Stimulated activated CD8-positive, alpha-beta memory T cell treated with anti-CD3 and anti-CD28 coated beads, Interleukin-4, amount 100 ng/mL, for 4 hours (primary cell): ENCODE results near the gene NHERF1.

Source experiments
- DNase-seq, 2 donors: peaks; one replicate each; pipeline ENCODE4 v3.0.0-alpha.2; 2020; ENCODE audit warnings: low read depth in 2 of 2, low spot score in 1 of 2

Gene NHERF1

GRCh38 chr17:74767111-74767516 lies 18.7 kb downstream of the NHERF1 start:
- no peak for DNase-seq

GRCh38 chr17:74768069-74768762 lies 19.8 kb downstream of the NHERF1 start:
- DNase-seq: no peak

GRCh38 chr17:74768763-74769114 lies 20.3 kb downstream of the NHERF1 start:
- no peak for DNase-seq

- DNase-seq: no peak
Measured at GRCh38 chr17:74769266-74769855, 20.9 kb downstream of the NHERF1 start.

- no peak for DNase-seq
Measured at GRCh38 chr17:74769856-74770497, 21.5 kb downstream of the NHERF1 start.

- peak; percentile 41 to 42 for DNase-seq
Measured at GRCh38 chr17:74770498-74771318, 22.3 kb downstream of the NHERF1 start.

GRCh38 chr17:74771319-74771914 lies 23.0 kb downstream of the NHERF1 start:
- DNase-seq: no peak

GRCh38 chr17:74772053-74772452 lies 23.6 kb downstream of the NHERF1 start:
- DNase-seq: no peak

GRCh38 chr17:74773414-74773813 lies 25.0 kb downstream of the NHERF1 start:
- DNase-seq: no peak

GRCh38 chr17:74773871-74774286 lies 25.5 kb downstream of the NHERF1 start:
- DNase-seq: no peak

GRCh38 chr17:74775409-74776043 lies 27.1 kb downstream of the NHERF1 start:
- DNase-seq: no peak

- DNase-seq: peak; percentile 98
Measured at GRCh38 chr17:74776044-74776962, 27.9 kb downstream of the NHERF1 start, which contains the start of gene NAT9. TSS of gene NAT9 (minus strand) at chr17:74776345. CDS start at chr17:74775698, 647 bp downstream.

- no peak for DNase-seq
Measured at GRCh38 chr17:74776990-74777389, 28.6 kb downstream of the NHERF1 start.

GRCh38 chr17:74777901-74778515 lies 29.6 kb downstream of the NHERF1 start:
- DNase-seq: no peak

- DNase-seq: no peak
Measured at GRCh38 chr17:74778960-74779359, 30.5 kb downstream of the NHERF1 start.

GRCh38 chr17:74779501-74779900 lies 31.1 kb downstream of the NHERF1 start:
- no peak for DNase-seq

- peak in 1 of 2 donors; percentile 14 for DNase-seq
Measured at GRCh38 chr17:74779948-74780400, 31.5 kb downstream of the NHERF1 start.

- no peak for DNase-seq
Measured at GRCh38 chr17:74780443-74781238, 32.2 kb downstream of the NHERF1 start.
